NCI-H2107 (cell line): ENCODE measurements around the gene ARSK.

ENCODE experiments used
- DNase-seq: peaks from one replicate; lab custom pipeline; 2025; lab: John Stamatoyannopoulos, UW

The ARSK gene

GRCh38 chr5:95647886-95648860 lies 93.3 kb downstream of the ARSK start:
- DNase-seq, result no peak

GRCh38 chr5:95649274-95649673 lies 94.4 kb downstream of the ARSK start:
- DNase-seq, result no peak

- no peak for DNase-seq
These were observed 95.1 kb downstream of the ARSK start for GRCh38 chr5:95649842-95650620.

GRCh38 chr5:95652849-95653248 lies 97.9 kb downstream of the ARSK start:
- no peak for DNase-seq

GRCh38 chr5:95654196-95654595 lies 99.3 kb downstream of the ARSK start:
- DNase-seq, result no peak
